HG03457 (cell line): ENCODE data around the gene ZNF407.

Source experiments
- ATAC-seq: cut with Tn5 transposase; IDR thresholded peaks from one replicate; pipeline ENCODE4 v1.9.1; 2021; ENCODE audit warnings: moderate number of reproducible peaks; ENCODE audit not compliant: unreplicated experiment

ZNF407 gene

GRCh38 chr18:74587441-74587840 lies 10.2 kb upstream of the ZNF407 start:
- no peak for ATAC-seq

GRCh38 chr18:74589021-74589420 lies 8.6 kb upstream of the ZNF407 start:
- no peak for ATAC-seq

GRCh38 chr18:74589811-74590210 lies 7.9 kb upstream of the ZNF407 start:
- ATAC-seq = no peak

GRCh38 chr18:74590671-74591070 lies 7.0 kb upstream of the ZNF407 start:
- ATAC-seq = no peak

- no peak for ATAC-seq
These were observed 2.2 kb upstream of the ZNF407 start for GRCh38 chr18:74595431-74595830.

- ATAC-seq = peak; percentile 28
These were observed 522 bp upstream of the ZNF407 start for GRCh38 chr18:74597034-74597661.

- ATAC-seq = peak; percentile 48
These were observed 806 bp downstream of the ZNF407 start for GRCh38 chr18:74598350-74599001.

GRCh38 chr18:74604361-74604760 lies 6.7 kb downstream of the ZNF407 start:
- no peak for ATAC-seq

GRCh38 chr18:74604774-74605173 lies 7.1 kb downstream of the ZNF407 start:
- no peak for ATAC-seq

- ATAC-seq = no peak
These were observed 11.0 kb downstream of the ZNF407 start for GRCh38 chr18:74608681-74609080.

- ATAC-seq = no peak
These were observed 11.9 kb downstream of the ZNF407 start for GRCh38 chr18:74609535-74609934.

GRCh38 chr18:74610051-74610615 lies 12.5 kb downstream of the ZNF407 start:
- no peak for ATAC-seq

- no peak for ATAC-seq
These were observed 13.2 kb downstream of the ZNF407 start for GRCh38 chr18:74610860-74611259.

GRCh38 chr18:74611765-74612164 lies 14.1 kb downstream of the ZNF407 start:
- ATAC-seq = no peak

- no peak for ATAC-seq
These were observed 15.7 kb downstream of the ZNF407 start for GRCh38 chr18:74613381-74613780.

GRCh38 chr18:74616494-74616893 lies 18.8 kb downstream of the ZNF407 start:
- ATAC-seq = no peak

GRCh38 chr18:74617486-74617885 lies 19.8 kb downstream of the ZNF407 start:
- ATAC-seq = no peak

- ATAC-seq = no peak
These were observed 24.4 kb downstream of the ZNF407 start for GRCh38 chr18:74622072-74622471.

GRCh38 chr18:74623047-74623816 lies 25.6 kb downstream of the ZNF407 start:
- ATAC-seq = no peak

- ATAC-seq = no peak
These were observed 26.8 kb downstream of the ZNF407 start for GRCh38 chr18:74624466-74624865.

GRCh38 chr18:74625157-74625556 lies 27.5 kb downstream of the ZNF407 start:
- ATAC-seq = no peak
